ENCODE measurements around the gene GALNT17.

GALNT17 gene

GRCh38 chr7:71739520-71740173, 607.7 kb downstream of the GALNT17 start:
- H3K9ac ChIP-seq (ENCODE audit: low read depth, low read length): no peak overlapping the region
- DNase-seq: no peak
- no peak for TF ChIP-seq EZH2 (IDR thresholded peaks at IDR 0.05; ENCODE audit: borderline replicate concordance, low read depth, low read length, severe bottlenecking)
- no peak for TF ChIP-seq CTCF (IDR thresholded peaks at IDR 0.05; ENCODE audit: borderline replicate concordance, extremely low read depth, low read length, poor library complexity, severe bottlenecking)
- H3K4me3 ChIP-seq (ENCODE audit: low read depth in 1 of 2, low read length in 2 of 2): no peak overlapping the region
- no peak overlapping the region for H3K4me2 ChIP-seq (ENCODE audit: insufficient read depth, low read length)
- H3K4me1 ChIP-seq (ENCODE audit: insufficient read depth, low read length): no peaks in the 10 kb centered on the region
- no peak overlapping the region for H3K27ac ChIP-seq (ENCODE audit: low read length)
- no peaks in the 10 kb centered on the region for H4K20me1 ChIP-seq (ENCODE audit: insufficient read depth, low read length)
- no peak overlapping the region; the same call in 1 of the 2 replicates for H2AFZ ChIP-seq (ENCODE audit: low read depth, low read length)
- no peak for ATAC-seq (ENCODE audit: insufficient read depth, low read depth)
- no peaks in the 10 kb centered on the region for H3K27me3 ChIP-seq (ENCODE audit: insufficient read depth, low read length, poor library complexity)
- H3K9me3 ChIP-seq (ENCODE audit: insufficient read depth, low read length, severe bottlenecking): no peaks in the 10 kb centered on the region
- no peaks in the 10 kb centered on the region for H3K79me2 ChIP-seq (ENCODE audit: insufficient read depth, low read length)
- no peaks in the 10 kb centered on the region for H3K36me3 ChIP-seq (ENCODE audit: insufficient read depth, low read length)

GRCh38 chr7:71740174-71740560, 608.2 kb downstream of the GALNT17 start:
- H3K36me3 ChIP-seq (ENCODE audit: insufficient read depth, low read length): no peaks in the 10 kb centered on the region
- no peaks in the 10 kb centered on the region for H3K79me2 ChIP-seq (ENCODE audit: insufficient read depth, low read length)
- H2AFZ ChIP-seq (ENCODE audit: low read depth, low read length): no peak overlapping the region
- DNase-seq: no peak
- no peaks in the 10 kb centered on the region for H4K20me1 ChIP-seq (ENCODE audit: insufficient read depth, low read length)
- no peak for ATAC-seq (ENCODE audit: insufficient read depth, low read depth)
- H3K4me2 ChIP-seq (ENCODE audit: insufficient read depth, low read length): no peak overlapping the region
- H3K9ac ChIP-seq (ENCODE audit: low read depth, low read length): no peak overlapping the region
- H3K27me3 ChIP-seq (ENCODE audit: insufficient read depth, low read length, poor library complexity): no peaks in the 10 kb centered on the region
- no peak for TF ChIP-seq CTCF (IDR thresholded peaks at IDR 0.05; ENCODE audit: borderline replicate concordance, extremely low read depth, low read length, poor library complexity, severe bottlenecking)
- TF ChIP-seq EZH2 (IDR thresholded peaks at IDR 0.05; ENCODE audit: borderline replicate concordance, low read depth, low read length, severe bottlenecking): no peak
- no peak overlapping the region for H3K27ac ChIP-seq (ENCODE audit: low read length)
- H3K4me3 ChIP-seq (ENCODE audit: low read depth in 1 of 2, low read length in 2 of 2): no peak overlapping the region
- H3K9me3 ChIP-seq (ENCODE audit: insufficient read depth, low read length, severe bottlenecking): no peaks in the 10 kb centered on the region
- no peaks in the 10 kb centered on the region for H3K4me1 ChIP-seq (ENCODE audit: insufficient read depth, low read length)

GRCh38 chr7:71746006-71746405, 614.1 kb downstream of the GALNT17 start:
- DNase-seq (no peak), ATAC-seq (ENCODE audit: insufficient read depth, low read depth) (no peak)
- no peak overlapping the region for H3K27ac ChIP-seq (ENCODE audit: low read length)
- peak overlapping the region; percentile 25; the same call in 1 of the 2 replicates for H2AFZ ChIP-seq (ENCODE audit: low read depth, low read length)
- no peak overlapping the region for H3K9ac ChIP-seq (ENCODE audit: low read depth, low read length)
- H3K9me3 ChIP-seq (ENCODE audit: insufficient read depth, low read length, severe bottlenecking): peaks cover 12% of the 10 kb centered on the region
- H3K4me1 ChIP-seq (ENCODE audit: insufficient read depth, low read length): no peaks in the 10 kb centered on the region
- H3K27me3 ChIP-seq (ENCODE audit: insufficient read depth, low read length, poor library complexity): no peaks in the 10 kb centered on the region
- H3K4me2 ChIP-seq (ENCODE audit: insufficient read depth, low read length): no peak overlapping the region
- H4K20me1 ChIP-seq (ENCODE audit: insufficient read depth, low read length): no peaks in the 10 kb centered on the region
- TF ChIP-seq CTCF (IDR thresholded peaks at IDR 0.05; ENCODE audit: borderline replicate concordance, extremely low read depth, low read length, poor library complexity, severe bottlenecking): peak; percentile 49
- no peak for TF ChIP-seq EZH2 (IDR thresholded peaks at IDR 0.05; ENCODE audit: borderline replicate concordance, low read depth, low read length, severe bottlenecking)
- no peak overlapping the region for H3K4me3 ChIP-seq (ENCODE audit: low read depth in 1 of 2, low read length in 2 of 2)
- H3K79me2 ChIP-seq (ENCODE audit: insufficient read depth, low read length): no peaks in the 10 kb centered on the region
- no peaks in the 10 kb centered on the region; the same call in 1 of the 2 replicates for H3K36me3 ChIP-seq (ENCODE audit: insufficient read depth, low read length)

Measured in DND-41 (cell line).